GM18511 (cell line): ENCODE results near the gene FITM1.
A peak's percentile ranks its signal among the peaks of the same experiment; 100 is the strongest.

ENCODE experiments used
- ATAC-seq: cut with Tn5 transposase; IDR thresholded peaks from one replicate; pipeline ENCODE4 v1.9.1; 2021; ENCODE audit warnings: mild to moderate bottlenecking, moderate library complexity; ENCODE audit not compliant: unreplicated experiment

The FITM1 gene

DNA sequence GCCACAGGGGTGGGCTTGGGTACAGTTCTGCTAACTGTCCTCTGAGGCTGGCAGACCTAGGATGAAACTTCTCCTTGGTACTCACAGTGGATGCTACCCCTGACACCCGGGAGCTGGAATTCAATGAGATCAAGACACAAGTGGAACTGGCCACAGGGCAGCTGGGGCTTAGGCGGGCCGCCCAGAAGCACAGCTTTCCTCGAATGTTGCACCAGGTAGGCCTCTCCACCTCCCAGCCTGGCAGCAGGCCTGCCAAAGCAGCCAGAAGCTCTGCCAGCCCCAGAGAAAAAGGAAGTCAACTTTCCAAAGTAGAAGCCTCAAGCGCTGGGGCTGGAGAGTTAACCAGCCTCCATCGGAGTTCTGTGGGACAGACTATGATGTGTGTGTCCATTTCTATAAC is 13.3 kb upstream of the FITM1 start:
- no peak for ATAC-seq

DNA sequence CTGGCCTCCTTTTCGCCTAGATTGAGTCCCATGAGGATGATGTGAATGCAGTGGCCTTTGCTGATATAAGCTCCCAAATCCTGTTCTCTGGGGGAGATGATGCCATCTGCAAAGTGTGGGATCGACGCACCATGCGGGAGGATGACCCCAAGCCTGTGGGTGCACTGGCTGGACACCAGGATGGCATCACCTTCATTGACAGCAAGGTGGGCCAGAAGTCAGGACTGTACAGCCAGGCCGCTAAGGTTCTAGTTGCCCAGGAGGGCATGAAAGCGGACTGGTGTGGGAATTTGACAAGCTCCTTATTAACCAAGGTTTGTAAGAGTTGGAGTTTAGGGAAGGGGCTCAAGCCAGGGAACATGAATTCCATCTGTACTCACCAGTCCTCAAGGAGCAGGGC is 10.8 kb upstream of the FITM1 start:
- no peak for ATAC-seq

DNA sequence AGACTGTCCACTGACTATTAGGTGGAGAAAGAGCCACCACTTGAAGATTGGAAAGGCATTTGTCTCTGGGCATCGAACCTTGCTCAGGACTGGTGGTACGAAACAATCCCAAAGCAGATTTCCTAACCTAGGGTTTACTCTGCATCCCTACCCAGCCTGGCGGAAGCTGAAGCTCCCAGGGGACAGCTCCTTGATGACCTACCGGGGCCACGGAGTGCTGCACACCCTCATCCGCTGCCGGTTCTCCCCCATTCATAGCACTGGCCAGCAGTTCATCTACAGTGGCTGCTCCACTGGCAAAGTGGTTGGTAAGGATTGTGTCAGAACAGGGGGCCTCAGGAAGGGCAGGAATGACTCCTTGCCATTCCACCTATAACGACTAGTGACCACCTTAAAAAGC is 9.2 kb upstream of the FITM1 start:
- no peak for ATAC-seq

DNA sequence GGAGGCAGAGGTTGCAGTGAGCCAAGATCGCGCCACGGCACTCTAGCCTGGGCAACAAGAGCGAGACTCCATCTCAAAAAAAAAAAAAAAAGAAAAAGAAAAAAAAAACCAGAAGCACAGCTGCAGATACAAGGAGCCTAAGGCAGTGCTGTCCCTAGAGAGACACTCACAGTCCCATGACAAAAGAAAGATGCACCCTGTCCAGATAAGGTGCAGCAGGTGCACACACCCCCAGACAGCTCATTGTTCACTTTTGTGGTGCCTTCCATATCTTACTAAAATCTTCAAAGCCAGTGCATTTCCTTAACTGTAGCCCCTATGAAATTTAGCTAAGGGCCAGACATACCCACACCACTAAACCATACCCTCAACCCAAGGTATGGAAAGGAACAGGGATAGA is 8.0 kb upstream of the FITM1 start:
- ATAC-seq: no peak

DNA sequence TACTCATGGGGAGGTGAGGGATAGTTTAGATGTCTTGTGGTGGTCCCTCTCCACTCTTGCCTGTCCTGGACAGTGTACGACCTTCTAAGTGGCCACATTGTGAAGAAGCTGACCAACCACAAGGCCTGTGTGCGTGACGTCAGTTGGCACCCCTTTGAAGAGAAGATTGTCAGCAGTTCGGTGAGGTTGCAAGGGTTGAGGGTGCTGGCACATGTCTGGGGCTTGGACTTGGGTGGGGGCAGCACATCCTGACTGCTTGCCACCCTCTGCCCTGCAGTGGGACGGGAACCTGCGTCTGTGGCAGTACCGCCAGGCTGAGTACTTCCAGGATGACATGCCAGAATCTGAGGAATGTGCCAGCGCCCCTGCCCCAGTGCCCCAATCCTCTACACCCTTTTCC is 7.6 kb upstream of the FITM1 start:
- ATAC-seq: no peak

DNA sequence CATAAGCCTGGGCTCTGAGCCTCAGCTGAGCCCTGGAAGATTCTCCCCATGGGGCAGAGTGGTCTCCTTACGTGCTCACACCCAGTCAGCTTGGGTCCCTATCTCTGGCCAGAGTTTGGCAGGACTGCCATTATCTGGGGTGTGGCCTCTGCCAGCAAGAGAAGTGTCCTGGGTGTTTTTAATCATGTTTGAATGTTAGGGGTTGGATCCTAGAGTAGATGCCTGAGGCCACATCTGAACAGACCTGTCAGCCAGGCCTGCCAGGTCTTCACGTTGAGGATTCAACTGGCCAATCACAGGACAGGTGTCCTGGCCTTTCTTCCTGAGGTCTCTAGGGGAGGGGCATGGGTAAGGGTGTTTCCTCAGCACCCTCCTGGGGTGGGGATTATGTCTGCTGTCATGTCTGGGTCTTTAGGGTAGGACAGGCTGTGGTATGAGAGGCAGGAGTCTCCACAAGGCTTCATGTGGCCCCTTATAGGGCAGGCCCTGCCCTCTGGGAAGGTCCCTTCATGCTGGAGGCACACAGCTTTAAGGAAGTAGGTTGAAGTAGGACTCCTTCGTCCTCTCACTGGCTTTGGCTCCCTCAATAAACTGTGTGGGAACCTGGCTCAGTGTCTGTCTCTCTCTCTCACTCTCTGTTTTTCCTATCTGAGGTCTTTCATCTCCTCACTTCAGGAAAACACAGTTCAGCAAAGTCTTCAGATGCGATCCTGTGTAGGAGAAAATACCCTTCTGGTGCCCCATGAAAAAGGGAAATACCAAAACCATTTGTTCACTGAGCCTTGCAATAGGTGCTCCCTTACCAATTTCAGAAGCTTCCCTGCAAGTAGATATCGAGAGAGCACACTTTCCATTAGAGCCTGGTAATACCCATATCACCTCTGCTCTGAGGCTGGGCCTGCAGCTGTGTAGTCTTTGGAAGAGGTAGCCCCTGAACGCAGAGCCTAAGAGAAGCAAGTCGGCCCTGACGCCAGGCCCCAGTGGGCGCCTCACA is 6.7 kb upstream of the FITM1 start:
- ATAC-seq: no peak

DNA sequence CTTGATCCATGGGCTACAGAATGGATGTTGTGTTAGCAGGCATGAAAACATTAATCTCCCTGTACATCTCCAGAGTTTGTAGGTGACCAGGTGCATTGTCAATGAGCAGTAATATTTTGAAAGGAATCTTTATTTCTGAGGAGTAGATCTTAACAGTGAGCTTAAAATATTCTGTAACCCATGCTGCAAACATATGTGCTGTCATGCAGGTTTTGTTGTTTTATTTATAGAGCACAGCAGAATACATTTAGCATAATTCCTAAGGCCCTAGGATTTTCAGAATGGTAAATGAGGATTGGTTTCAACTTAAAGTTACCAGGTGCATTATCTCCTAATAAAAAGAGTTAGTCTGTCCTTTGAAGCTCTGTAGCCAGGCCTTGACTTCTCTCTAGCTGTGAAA is 3.5 kb upstream of the FITM1 start:
- no peak for ATAC-seq

DNA sequence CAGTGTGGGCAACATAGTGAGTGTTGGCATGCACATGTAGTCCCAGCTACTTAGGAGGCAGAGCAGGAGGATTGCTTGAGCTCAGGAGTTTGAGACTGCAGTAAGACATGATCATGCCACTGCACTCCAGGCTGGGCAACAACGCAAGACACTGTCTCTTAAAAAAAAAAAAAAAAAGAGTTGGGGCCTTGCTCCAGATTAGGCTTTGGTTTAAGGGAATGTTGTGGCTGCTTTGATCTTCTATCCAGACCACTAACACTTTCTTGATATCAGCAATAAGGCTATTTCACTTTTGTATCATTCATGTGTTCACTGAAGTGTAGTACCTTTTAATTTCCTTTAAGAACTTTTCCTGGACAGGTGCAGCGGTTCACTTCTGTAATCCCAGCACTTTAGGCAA is 2.8 kb upstream of the FITM1 start:
- no peak for ATAC-seq

DNA sequence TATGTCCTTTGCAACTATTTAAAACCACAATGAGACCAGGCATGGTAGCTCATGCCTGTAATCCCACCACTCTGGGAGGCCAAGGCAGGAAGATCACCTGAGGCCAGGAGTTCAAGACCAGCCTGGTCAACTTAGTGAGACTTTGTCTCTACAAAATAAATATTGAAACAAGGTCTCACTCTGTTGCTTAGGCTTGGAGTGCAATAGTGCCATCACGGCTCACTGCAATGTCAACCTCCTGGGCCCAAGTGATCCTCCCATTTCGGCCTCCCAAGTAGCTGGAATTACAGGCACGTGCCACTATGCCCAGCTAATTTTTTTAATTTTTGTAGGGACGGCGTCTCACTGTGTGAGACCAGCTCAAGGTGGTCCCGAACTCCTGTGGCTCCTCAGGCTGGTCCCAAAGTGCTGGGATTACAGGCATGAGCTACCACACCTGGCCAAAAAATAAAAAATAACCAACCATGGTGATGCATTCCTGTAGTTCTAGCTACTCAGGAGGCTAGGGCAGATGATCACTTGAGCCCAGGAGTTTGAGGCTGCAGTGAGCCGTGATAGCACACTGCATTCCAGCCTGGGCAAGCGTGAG is 955 bp upstream of the FITM1 start:
- no peak for ATAC-seq

DNA sequence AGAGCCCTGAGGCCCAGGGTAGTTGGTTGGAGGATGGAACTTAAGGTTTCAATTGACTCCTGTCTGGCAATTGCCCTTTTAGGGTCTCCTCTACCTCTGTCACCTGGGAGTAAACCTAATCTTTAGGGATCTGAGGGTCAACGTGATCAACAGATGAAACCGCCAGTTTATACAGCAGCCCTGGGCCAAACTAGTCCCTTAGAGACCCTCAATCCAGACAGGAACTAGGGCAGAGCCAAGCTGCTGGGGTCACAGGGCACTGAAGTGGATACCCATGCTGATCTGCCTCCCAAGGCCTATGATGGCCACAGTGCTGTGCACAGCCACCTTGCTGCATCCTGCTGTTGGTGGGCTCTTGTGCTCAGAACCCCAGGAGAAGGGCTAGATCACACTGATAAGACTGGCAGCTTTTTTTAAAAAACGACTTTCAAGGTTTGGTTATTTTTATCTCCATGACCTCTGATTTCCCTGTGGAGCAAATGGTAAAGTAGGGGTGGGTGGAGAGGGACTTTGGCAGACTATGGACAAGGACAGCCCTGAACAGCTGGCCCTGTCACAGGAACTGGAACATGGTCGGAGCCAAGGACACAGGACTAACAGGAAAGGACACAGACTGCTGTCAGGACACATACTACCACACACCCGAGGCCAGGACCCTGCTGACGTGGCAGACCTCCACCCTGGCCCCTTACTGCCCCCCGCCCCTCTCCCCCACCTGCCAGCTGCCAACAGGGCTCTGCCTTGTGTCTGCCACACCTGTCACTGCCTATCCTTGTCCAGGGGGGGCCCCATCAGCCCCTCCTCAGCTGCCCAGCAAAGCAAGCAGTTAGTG is 474 bp downstream of the FITM1 start:
- no peak for ATAC-seq

DNA sequence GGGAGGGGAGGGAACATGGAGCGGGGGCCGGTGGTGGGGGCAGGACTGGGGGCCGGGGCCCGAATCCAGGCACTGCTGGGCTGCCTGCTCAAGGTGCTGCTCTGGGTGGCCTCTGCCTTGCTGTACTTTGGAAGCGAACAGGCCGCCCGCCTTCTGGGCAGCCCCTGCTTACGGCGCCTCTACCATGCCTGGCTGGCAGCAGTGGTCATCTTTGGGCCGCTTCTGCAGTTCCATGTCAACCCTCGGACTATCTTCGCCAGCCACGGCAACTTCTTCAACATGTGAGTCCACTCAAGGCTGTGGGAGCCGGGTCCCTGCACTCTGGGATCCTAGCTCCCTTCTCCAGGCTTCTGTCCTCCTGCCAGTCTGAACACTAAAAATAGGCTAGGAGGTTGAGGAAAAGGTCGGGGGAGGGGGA is 1.1 kb downstream of the FITM1 start:
- ATAC-seq: no peak

DNA sequence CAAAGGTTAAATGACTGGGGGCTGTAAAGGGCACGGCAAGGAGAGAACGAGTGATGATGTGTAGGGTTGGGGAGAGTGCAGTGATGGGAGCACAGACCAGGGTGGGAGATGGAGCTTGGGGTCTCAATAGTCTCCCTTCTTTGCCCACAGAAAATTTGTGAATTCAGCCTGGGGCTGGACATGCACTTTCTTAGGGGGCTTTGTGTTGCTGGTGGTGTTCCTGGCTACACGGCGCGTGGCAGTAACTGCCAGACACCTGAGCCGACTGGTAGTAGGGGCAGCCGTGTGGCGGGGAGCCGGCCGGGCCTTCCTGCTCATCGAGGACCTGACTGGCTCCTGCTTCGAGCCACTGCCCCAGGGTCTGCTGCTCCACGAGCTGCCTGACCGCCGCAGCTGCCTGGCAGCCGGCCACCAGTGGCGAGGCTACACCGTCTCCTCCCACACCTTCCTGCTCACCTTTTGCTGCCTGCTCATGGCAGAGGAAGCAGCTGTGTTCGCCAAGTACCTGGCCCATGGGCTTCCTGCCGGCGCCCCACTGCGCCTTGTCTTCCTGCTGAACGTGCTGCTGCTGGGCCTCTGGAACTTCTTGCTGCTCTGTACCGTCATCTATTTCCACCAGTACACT is 1.7 kb downstream of the FITM1 start:
- ATAC-seq: no peak

DNA sequence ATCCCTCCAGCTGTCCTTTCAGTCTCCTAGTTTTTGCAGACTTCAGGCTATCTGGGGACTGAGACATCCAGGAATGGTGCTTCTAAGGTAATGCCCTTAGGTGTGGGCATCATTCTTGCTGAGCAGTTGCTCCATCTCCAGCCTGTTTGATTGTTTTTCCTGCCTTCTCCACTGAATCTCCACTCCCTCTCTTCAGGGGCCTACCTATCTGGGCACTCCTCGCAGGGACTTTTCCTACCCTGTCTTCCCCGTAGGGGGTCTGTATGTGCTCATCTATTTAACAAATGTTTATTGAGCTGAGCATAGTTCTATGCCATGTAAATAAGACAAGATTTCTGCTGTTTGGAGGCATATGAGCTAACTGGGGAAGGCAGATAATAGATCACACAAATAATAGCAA is 2.5 kb downstream of the FITM1 start:
- no peak for ATAC-seq

DNA sequence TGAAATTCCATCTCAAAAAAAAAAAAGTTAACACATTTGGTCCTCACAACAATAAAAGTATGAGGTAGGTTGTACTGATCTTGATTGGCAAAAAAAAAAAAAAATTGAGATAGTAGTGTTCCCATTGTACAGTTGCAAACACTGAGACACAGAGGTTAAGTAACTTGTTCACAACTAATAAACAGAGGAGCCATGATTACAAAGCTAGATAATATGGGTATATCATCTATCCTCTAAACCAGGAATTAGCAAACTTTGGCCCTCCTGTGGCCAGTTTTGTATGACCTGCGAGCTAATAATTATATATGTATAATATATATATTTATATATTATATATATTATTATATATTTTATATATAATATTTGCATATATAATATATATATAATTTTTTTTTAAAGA is 3.3 kb downstream of the FITM1 start:
- no peak for ATAC-seq

DNA sequence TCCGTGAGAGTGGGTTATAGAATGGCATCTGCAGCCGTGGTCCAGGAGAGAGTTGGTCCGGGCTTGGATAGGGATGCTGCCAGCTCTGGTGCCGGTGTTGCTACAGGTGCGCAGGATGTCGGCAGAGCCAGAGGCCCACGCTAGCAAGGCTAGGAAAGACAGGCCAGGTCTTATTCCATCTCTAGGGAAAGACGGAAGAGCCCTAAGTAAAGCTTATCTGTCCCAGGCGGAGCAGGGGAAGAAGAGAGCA is 5.0 kb downstream of the FITM1 start:
- peak; percentile 7 for ATAC-seq

DNA sequence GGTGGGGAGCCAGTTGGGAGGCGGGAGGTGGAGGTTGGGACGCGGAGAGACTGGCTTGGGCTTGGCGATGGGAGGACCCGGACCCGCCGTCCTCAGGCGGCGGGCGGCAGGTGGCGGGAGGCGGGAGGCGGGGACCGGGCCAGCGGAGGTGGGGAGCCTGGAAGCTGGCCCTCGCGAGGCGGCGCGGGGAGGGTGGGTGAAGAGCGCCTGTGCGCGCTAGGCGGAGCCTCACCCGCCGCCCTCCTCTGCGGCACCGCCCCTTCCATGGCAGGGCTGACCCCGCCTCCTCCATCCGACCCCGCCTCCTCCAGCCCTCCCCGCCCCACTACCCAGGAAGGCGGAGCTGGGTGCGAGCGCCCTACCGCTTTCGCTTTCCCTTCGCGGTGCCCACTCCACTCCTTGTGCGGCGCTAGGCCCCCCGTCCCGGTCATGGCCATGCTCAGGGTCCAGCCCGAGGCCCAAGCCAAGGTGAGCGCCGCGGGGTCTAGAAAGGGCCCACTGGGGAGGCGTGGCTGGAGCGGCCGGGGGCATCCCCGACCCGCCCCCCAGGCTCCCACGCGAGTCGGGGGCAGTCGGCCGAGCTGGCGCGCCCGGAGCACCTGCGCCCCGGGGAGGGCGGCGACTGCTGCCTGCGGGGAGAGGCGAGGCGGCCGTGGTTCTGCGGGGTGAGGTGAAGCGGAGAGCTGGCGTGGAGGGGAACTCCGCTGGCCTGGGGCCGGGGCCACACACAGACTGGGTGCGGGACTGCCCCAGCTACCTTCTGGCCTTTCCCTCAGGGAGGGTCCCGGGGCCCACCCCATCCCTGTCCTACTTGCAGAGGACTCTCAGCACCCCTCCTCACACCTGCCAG is 5.6 kb downstream of the FITM1 start, which contains the start of gene PSME1:
Gene PSME1, plus strand, starts transcription at position 361 of the 850 bp plus-strand sequence. Its CDS starts 69 bp downstream, at position 430.
- ATAC-seq: peak; percentile 85

DNA sequence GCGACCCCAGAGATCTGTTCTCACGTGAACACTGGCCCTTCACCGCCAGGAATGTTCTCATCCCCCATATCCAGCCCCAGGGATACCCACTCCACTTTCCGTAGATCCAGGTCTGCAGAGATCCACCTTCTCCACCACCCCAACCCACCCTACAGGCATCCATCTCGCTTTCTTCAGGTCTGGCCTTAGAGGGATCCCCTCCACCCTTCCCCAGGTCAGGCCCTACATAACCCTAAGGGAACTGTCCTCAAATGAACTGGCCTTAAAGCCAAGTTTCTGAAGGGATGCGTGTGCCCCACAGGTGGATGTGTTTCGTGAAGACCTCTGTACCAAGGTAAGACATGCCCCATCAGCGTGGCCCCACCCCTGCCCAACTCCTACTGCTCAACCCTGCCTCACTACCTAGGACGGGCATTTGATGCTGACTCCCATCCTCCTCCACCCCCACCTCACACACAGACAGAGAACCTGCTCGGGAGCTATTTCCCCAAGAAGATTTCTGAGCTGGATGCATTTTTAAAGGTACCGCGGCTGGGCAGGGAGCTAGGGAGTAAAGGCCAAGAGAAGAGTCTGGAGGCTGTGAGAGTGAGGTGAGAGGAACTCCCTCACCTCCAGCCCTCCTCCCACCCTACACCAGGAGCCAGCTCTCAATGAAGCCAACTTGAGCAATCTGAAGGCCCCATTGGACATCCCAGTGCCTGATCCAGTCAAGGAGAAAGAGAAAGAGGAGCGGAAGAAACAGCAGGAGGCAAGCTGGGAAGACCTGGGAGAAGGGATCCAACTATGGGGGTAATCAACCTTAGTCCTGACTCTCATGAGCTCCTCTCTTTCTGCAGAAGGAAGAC is 6.4 kb downstream of the FITM1 start:
- ATAC-seq: no peak

DNA sequence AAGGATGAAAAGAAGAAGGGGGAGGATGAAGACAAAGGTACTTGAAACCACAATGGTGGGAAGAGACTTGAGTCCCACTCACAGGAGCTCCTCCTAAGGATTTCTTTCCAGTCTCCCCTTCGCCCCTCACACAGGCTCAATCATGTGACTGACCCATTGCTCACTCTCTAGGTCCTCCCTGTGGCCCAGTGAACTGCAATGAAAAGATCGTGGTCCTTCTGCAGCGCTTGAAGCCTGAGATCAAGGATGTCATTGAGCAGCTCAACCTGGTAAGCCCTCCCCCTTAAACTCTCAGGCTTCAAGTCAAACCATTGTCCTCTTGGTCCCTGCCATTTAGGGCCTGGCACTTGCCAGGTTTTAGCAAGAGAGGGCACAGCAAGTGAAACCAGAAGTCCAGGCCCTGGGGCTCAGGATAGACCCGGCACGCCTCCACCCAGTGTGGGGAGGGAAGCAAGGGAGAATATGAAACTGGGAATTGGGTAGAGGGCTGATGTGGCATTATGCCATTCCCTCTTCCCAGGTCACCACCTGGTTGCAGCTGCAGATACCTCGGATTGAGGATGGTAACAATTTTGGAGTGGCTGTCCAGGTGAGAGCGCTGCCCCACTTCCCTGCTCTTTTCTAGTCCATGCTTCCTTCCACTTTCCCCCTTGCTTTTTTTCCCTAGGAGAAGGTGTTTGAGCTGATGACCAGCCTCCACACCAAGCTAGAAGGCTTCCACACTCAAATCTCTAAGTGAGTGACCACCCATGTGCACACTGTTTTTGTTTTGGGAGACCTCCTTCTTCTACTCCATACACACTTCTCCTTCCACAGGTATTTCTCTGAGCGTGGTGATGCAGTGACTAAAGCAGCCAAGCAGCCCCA is 7.3 kb downstream of the FITM1 start:
- ATAC-seq: no peak
